8988T (cell line): ENCODE measurements around the gene HERC2.
"Not testable (repeated sequence)": the region's sequence is repeated elsewhere in the genome, so short reads cannot be mapped to it uniquely, and the experiment has no call there.

Experiments
- DNase-seq: peaks from one replicate; pipeline ENCODE4 v3.0.0; 2011

Gene HERC2

DNA sequence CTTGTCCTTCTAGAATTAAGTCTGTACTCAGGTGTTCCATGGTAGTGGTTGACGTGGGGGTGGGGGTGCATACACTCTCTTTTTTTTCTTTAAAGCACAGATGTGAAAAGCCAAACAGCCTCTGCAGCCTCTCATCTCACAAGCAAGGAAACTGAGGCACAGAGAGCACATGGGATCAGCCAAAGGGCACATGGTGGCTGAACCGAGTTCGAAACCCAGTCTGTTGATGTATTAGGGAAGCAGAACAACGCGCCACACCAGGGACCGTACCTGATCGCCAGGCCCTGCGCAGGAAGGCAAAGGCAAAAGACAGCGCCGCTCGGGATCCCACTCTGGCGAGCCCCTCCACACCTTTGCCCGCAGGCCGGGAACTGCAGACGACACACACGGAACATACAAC is 47.3 kb downstream of the HERC2 start:
- DNase-seq = no peak

DNA sequence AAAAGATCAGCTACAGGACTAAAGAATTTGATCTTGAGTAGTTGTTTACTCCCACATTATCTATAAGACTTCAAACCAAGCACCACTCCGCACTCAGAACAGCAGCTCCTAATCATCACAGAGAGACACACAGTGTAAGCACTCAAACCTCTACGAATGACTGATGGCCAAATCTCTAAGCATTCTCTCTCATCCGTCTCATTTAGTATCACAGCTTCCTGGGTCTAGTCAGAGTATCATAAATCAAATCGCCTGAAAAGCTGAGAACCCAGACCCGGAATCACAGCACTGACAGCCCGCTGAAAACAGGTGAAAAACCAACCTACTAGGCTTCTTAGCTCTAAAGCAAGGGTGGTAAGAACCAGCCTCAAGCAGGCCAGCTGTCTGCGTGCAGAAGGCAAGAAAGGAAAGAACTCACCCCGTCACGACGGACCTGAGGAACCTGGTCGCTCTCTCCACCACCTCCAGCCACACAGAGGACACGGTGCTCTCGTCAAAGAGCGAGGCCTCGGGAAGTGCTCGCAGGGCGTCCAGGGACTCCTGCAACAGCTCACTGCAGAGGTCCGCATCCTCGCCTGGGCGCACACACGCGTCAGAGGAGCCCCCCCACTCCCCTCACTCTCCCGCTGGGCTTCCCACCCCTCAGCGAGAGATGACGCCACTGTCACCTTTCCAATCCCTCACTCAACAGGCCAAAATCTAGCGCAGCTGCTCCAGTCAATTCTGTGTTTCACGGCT is 47.9 kb downstream of the HERC2 start:
- no peak for DNase-seq

DNA sequence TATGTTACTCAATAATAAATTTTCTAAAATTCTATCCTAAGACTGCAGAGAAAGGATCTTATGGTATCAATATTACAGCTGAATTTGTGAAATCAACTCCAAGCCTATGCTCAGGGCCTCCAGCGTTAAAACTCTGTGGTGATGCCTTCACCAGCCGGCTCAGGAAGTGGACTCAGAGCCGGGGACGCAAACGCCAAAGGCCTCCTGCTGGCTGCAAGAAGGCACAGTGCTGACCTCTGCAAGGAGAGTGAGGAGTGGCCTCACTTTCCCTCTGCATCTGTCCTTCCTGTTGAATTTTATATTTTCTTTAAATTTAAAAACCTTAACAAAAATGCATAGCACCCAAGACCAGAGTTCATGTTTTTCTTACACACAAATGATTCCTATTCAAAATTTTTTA is 48.5 kb downstream of the HERC2 start:
- no peak for DNase-seq

DNA sequence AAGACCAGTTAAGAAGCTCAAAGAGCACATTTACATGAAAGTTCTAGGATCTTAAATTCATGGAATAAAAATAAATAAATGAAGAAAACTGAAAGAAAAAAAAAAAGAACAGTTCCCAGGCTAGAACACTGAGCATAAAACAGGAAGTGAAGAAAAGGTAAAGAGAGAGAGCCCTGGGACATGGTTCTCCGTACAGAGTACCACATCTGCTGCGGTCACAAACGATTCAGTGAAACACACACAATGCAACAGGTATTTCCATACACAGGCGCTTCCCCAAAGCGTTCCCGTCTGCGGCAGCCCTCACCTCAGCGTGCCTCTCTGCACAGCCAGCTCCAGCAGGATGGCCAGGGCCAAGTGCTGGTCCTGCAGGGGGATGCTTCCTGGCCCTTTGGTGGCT is 49.4 kb downstream of the HERC2 start:
- no peak for DNase-seq

DNA sequence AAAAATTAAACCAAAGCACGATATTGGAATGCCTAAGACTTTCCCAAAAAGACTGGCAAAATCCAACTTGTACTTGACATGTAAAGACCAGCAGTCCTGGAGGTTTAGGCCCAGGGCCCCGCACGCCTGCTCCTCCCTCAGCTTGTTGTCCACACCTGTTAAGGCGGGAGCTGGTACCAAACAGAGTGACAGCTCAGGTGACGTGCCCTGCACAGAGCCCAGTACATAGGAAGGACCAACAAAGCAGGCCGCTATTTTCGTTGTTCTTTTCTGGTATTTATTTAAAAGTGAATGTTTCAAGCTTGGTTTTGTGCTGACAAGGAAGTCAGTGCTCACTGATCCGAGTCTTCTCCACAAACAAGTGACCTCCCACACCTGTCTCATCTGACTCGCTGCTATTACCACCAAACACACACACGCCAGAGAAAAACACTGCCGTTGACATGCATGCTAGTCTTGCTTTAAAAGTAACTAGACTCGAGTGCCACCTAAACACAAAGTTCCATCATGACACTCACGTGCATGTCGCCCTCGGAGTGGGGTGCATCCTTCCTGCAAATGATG is 50.2 kb downstream of the HERC2 start:
- DNase-seq = no peak

DNA sequence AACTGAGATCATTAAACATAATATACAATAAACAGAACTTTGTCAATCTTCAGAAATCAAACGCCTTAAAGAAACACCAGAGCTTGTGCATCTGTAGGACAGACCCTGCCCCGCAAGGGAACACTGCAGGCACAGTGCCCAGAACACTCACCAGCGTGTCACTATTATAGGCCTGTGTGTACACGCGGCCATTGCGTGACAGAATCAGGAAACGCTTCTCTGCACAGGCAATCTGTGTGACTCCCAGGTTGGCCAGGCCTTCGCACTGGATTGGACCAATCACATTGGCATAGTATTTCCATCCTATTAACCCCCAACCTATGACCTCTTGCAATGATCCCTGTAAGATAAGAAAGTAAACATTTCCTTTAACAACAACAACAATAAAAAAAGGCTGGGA is 52.9 kb downstream of the HERC2 start:
- DNase-seq = no peak

DNA sequence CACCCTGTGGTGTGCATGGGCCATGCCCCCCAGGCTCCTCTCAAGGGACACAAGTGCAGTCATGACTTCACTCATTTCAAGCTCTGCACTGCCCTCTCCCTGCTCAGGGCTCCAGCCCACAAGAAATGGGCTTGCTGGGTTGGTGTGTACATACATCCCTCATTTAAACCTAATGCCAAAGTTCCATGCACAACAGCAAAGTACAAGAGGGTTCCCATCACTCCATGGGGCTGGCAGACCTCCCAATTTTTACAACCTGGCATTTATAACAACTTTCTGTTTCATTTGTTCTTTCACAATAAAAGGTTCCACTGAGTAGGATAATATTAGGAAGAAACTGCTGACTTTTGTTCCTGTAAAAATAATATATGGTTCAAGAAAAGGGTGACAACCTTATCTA is 54.3 kb downstream of the HERC2 start:
- DNase-seq = no peak

DNA sequence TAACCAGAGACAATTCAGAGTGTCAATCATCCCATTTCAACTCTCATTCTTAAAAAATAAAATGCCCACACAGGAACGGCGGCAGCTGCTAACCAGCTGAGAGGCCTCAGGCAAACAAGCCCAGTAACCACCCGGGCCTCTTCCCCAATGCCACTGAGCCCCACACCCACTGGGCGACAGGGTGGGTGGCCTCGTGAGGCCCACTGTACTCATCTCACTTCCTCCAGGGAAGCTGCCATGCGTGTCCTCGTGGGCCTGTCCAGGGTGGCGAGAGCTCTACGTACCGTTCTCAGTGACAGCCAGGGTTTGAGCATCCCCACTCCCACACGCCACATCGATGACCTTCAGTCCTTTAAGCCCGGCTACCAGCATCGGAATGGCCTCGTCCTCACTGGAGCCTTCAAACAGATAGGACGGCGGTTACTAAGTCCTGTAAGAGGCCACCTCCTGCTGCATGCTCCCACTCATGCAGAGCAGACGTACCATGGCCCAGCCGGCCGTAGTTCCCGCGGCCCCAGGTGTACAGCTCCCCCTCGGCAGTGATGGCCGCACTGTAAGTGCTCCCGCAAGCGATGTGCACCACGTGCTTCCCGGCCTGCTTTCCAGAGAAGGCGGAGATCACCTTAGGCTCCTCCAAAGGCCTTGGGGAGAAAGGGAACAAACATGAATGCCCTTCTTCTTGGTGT is 56.5 kb downstream of the HERC2 start:
- DNase-seq = no peak

DNA sequence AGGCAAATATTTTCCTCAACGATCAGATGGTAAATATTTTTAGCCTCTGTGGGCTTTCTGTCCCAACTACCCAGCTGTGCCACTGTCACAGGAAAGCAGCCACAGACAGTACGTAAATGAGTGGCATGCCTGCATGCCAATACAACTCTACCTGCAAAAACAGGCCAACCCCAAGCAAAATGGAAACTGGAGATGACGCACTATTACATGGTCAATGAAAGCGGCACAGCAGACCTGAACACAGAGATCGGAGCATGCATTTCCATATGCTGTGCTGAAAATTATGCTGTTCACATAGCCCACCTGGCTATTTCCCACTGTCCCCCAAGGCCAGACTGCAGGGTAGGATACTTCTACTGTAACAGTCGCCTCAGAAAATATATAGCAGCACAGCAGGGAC is 57.8 kb downstream of the HERC2 start:
- no peak for DNase-seq

DNA sequence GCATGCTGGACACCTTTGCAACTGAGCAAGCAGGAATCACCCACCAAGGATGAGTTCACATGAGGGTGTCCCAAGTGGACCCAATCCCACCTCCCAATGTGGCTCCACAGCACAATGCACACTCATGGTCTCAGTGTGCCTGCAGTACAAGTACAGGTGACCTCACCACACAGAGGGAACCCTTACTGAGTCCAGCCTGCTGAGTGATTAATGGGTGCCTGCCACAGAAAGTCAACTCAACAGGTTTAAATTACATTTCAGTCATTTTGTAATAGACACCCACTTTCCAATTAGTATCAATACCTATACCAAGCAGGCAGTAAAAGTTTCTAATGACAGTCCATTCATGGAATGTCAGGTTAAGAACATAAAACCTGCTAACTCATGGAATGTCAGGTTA is 59.5 kb downstream of the HERC2 start:
- DNase-seq = no peak

DNA sequence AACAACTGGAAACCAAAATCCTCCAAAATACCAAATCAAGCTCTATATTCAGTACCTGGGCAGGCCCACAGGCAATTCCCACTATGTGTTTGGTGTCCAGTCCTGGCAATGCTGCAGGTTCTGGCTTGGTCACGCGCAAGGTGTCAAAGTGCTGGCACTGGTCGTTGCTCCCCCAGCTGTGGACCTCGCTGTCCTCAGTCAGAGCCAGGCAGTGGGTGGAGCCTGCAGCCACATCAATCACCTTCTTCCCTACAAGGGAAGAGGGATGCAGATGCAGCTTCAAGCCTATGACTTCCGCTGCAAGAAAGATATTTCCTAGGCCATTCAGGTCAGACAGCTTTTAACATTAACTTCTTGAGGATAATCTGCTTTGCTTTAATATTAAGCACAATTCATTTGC is 61.3 kb downstream of the HERC2 start:
- no peak for DNase-seq

DNA sequence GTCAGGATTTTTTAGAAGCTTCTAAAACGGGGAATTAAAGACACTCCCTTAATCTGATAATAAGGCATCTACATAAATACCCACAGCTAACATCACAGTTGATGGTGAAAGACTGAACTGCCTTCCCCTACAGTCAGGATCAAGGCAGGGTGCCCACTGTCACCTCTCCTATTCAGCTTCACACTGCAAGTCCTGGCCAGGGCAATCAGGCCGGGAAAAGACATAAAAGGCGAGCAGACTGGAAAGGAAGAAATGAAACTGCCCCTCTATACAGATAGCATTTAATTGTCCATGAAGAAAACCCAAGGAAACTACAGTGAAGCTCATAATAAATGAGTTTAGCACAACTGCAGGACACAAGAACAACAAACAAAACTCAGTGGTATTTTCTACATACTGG is 61.7 kb downstream of the HERC2 start:
- DNase-seq = no peak

DNA sequence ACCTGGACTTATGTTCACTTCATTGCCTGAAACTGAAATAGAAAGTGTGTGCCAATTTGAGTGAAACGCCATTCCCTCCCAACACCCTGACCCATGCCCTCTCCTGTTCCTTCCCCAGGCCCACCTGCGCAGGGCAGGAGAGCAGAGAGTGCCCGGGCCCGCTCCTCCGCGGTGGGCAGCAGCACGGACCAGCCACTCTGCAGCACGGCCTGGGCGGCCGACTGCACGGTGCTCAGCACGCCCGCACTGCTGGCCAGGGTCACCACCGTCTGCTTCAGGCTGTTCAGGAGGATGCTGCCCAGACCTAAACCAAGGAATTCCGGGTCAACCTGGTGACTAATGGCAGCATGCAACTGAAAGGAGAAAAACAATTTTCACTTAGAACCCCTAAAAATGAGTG is 66.0 kb downstream of the HERC2 start:
- no peak for DNase-seq

DNA sequence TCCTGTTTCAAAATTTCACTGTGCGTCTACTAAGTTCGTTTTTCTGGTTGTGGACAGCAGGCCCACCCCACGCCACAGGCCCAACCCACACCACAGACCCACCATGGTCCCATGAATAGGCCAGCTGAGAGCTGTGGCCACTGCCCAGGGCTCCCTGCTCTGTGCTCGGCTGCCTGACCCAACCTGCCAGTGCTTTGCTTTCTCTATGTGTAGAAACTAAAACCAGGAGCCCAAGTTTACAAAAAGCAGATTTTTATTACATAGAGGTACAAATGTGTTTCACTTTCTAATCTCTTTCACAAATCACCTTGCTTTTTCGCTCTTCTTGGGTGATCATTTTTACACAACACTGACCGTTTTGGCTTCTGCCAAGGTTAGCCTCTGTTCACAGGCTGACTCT is 69.1 kb downstream of the HERC2 start:
- no peak for DNase-seq

DNA sequence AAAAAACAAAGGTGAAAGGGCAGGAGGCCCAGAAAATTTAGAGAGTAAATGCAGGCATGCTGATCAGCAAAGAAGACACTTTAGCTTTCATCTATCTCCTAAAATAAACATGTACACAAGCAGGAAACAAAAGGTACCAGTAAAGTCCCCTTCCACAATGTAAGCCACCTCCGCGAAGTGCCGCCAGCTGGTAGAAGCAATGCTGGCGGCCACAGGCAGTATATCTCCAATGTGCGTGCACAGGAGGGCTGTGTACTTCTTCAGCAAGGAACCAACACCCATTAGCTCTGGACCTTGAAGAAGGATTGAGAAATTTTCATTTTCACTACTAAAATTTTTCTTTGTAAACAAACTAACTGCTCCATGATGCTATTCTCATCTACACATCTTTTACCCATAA is 75.4 kb downstream of the HERC2 start:
- no peak for DNase-seq

DNA sequence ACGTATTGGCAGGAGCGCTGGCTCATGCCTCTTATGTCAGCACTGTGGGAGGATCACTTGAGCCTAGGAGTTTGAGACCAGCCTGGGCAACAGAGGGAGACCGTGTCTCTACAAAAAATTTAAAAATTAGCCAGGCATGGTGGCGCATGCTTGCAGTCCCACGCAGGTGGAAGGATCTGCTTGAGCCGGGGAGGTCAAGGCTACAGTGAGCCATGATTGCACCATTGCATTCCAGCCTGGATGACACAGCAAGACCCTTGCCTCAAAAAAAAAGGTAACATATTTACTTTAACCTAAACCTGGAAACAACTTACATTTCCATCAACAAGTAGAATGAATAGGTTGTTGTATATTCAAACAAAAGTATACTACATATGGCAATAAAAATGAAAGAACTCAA is 78.1 kb downstream of the HERC2 start:
- DNase-seq = no peak

DNA sequence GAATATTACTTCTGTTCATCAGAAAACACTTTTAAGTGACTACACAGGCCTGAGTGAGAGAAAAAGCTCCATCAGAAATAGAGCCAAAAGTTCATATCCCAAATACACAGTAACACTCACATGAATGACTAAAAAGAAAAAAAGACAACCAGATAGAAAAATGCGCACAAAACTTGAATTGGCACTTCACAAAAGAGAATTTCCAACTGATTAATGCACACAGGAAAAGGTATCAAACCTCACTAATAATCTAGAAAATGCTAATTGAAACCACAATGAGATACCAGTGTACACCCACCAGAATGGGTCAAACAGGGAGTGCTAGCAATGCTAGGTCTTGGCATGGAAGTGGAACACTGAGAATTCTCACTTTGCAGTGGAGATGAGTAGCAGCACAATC is 78.6 kb downstream of the HERC2 start:
- DNase-seq = no peak

DNA sequence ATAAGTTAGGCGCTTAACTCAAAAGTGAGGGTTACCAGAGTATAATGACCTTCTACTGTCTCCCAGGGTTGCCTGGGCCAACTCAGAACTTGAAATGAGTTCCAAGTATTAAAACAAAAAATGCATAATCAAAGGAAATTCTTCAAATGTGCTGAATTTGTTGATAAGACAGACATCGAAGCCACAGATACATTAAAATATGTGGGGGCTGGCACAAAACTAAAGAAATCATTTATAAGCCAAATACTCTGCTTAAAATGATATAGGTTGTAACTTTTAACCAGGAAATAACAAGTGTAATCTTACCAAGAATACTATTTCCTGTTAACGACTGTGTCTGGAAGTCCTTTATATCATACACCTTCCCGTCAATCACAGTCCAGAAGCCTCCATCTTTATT is 83.7 kb downstream of the HERC2 start:
- not testable (repeated sequence) for DNase-seq

DNA sequence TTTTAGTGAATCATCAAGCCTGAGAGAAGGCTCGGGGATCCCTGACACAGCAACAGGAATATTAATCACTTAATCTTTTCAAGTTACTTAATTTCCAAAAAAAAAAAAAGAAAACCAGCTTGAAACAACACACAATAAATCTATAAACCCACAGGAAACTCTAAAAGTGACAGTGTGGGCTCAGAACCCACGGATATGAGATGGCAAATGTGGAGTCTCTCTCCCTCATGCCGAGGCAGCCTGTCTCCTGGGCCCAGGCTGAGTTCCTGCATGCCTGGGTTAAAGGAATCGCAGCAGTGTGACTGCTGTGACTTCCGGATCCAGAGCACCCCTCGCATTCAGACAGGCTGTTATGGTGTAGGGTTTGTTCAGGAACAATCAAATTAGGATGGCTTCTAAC is 90.2 kb downstream of the HERC2 start:
- DNase-seq = not testable (repeated sequence)

DNA sequence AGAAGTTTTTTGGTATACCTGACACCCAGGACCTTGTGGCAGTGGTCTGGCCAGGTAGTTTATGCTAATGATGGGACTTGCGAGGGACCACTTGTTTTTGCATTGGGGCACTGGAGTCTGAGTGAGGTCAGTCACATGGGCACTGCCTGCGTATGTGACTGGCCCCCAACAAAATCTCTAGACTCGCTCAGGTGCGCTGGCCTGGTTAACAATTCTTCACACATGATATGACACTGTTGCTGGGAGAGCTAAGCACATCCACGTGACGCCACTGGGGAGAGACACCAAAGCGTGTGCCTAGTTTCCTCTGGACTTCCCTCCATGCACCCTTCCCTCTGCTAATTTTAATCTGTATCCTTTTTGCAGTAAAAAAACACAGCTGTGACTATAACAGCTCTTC is 90.6 kb downstream of the HERC2 start:
- DNase-seq = not testable (repeated sequence)

DNA sequence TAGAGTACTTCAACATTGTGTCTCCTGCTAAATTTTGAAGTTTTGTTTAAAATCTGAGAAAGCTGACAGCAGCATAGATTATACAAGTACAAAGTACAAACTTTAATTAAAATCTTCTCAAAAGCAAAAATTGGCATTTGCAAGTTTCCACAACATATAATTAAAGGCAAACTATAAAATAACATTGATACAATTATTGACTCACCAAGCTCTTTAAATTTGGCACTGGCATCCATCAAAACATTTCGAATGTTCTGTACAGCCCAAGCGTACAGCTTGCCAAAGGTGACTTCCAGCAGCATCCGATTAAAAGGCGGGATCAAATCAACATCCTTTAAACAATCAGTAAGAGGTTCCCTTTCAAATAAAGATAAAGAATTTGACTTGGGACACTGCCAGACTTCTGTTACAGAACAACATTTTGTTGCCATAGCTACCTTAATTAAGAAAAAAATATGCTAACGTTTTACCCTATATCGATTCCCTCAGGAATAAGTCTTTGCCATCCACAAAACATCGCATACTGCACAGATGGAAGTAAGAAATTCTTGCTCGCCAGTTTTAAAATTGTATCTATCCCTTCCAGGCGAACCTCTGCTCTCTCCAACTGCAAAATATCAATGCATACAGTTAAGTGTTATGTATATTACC is 92.9 kb downstream of the HERC2 start:
- DNase-seq = not testable (repeated sequence)

DNA sequence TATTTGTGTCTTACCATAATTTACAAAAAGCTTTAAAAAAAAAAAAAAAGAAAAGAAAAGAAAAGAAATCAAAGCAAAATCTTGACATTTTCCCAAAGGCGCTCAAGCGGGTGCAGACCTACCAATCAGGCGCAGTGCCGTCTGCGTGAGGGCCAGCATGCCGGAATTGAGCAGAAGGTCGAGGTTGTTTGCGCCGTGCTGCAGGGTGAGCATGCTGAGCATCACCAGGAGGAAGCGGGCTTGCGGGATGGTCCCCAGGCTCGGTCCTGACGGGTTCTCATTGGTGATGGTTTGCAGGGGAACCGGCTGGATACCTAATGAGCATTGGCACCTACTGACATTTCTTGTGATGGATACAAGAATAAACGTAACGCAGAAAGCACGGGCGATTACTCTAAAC is 93.9 kb downstream of the HERC2 start:
- no peak for DNase-seq

DNA sequence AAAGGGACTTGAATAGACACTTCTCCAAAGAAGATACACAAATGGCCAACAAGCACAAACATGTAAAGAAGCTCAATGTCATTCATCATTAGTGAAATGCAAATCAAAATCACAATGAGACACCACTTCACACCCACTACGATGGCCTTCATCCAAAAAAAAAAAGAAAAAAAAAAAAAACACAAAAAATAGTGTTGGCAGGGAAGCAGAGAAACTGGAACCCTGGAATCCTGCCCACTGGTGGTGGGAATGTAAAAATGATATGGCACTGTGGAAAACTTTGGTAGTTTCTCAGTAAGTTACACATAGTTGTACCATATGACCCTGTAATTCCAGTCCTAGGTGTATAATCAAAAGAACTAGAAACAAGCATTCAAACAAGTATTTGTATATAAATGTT is 94.7 kb downstream of the HERC2 start:
- not testable (repeated sequence) for DNase-seq

DNA sequence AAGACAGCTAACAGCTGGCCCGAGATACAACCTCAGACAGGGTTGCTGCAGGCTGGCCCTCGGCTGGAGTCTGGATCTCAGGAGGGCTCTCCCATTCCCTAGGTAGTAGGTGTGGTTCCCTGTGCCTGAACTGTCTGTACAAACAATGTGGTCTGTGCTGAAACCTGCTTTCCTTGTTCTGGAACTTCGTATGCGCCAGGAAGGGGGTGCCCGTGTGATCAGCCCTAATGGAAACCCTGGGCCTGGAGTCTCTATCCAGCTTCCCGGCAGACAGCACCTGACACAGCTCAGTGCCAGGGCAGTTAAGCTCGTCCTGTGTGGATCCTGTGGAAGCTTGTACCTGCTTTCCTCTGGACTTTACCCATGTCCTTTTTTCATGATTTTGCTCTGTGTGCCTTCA is 99.4 kb downstream of the HERC2 start:
- DNase-seq = not testable (repeated sequence)
